NCI-H1048 (cell line): ENCODE measurements around the gene ERI3.

Experiments used
- DNase-seq: peaks from one replicate; lab custom pipeline; 2025; lab: John Stamatoyannopoulos, UW

Gene ERI3

DNA sequence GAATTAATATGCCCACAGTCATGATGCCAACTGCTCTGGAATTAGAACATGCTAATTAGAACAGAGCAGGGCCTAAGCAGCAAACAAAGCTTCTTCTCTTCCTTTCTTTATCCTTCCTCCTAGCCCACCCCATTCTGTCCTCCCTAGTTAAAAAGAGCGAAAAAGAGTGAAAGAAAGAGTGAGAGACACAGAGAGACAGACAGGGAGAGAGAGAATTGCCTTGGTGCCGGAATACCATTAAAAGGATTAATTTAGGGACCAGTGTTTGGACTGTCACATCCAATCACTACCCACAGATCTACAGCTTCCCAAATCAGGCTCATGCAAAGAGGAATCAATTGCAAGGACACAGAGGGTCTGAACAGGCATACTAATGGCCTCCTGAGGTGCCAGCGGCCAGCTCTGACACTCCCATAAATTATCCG, 7.0 kb downstream of the ERI3 start:
- DNase-seq: no peak

DNA sequence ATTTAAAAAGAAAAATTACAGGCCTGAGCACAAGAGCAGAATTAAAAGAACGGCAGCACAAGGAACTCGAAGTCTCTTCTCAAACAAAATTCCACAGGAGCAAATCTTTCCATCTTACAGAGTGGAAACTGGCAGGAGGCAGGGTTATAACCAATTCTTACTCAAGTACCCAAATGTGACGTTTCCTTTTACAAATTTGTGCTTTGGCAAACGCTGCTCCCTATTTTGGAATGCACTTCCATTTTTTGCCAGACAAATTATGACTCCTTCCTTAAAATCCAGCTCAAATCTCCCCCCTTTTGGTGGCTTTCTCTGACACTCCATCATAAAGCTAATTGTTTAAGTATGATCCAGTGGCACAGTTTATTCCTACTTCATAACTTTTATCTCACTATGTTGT, 7.8 kb downstream of the ERI3 start:
- DNase-seq: no peak

GRCh38 chr1:44346878-44347277, 8.2 kb downstream of the ERI3 start:
- DNase-seq: no peak

GRCh38 chr1:44346184-44346583, 8.9 kb downstream of the ERI3 start:
- no peak for DNase-seq

DNA sequence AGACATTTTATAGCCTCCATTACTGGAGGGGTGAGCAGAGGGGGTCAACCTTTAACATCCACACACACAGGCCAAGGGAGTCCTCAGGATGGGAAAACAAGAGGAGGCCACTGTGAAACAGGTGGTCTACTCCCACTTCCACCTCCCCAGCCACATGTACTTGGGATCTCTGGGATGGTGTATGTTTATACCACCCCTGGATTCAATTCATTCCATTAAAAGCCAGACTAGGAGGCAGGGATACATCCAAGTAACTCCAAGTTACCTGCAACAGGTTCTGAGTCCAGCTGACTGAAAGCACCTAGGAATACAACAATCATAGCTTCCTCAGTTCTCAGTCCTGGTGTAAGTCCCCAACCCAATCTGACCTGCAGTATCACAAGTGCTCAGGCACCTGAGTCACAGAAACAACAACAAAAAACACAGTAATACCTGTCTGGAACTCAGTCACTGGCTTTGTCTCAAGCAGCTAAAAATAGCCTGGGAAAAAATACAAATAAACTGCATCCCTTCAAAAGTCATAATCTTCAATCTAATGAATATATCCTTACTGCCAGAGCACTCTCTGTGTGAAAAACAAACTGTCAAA, 9.8 kb downstream of the ERI3 start:
- no peak for DNase-seq

GRCh38 chr1:44339731-44340130, 15.3 kb downstream of the ERI3 start:
- DNase-seq: no peak

DNA sequence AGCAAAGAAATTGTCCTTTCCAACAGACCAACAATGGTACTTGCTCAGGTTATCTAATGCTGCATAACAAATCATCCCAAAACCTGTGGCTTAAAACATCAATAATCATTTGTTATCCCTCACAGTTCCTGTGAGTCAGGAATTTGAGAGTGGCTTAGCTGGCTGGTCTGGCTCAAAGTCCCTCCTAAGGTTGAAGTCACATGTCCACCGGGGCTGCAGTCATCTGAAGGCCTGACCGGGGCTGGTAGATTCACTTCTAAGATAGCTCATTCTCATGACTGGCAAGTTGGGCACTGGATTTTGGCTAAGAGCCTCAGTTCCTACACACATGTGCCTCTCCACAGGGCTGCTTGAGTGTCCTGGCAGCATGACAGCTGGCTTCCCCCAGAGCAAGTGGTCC, 16.9 kb downstream of the ERI3 start:
- no peak for DNase-seq

GRCh38 chr1:44336668-44337067, 18.4 kb downstream of the ERI3 start:
- no peak for DNase-seq

GRCh38 chr1:44334968-44335367, 20.1 kb downstream of the ERI3 start:
- DNase-seq: no peak

- no peak for DNase-seq
These were observed 21.7 kb downstream of the ERI3 start for GRCh38 chr1:44333376-44333775.

DNA sequence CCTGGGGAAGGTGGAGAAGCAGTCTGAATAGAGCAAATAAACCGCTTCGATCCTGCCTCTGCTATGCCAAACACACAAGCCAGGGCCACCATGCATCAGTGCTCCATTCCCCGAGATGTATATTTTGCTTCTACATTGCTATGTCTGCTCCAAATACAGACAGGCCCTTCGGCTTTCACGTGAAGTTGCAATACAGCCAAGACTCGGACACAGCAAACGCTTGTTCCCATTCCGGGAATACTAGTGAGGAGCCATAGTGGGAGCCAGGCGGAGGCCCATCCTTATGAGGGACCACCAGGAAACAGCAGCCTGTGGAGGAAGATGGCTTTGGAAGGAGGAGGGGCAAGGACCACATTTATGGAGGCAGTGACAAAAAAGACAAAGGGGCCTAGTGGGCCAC, 22.6 kb downstream of the ERI3 start:
- DNase-seq: no peak

DNA sequence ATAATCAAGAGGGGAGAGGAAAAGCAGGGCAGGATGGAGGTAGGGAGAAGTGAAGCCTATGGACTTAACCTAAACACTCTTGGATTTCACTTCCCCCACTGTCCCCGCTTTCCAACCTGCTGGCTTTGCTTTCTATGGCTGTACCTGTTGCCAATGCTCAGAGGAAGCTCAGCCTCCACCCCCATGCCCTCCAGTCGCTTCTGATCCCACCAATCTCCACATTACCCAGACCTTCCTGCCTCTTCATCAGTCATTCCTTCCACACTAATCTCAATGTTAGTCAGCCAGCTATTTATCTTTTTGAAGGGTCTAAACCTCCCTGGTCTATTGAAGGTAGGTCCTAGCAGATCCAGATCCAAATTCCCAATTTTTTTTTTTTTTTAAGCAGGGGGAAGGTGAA, 24.1 kb downstream of the ERI3 start:
- DNase-seq: no peak

DNA sequence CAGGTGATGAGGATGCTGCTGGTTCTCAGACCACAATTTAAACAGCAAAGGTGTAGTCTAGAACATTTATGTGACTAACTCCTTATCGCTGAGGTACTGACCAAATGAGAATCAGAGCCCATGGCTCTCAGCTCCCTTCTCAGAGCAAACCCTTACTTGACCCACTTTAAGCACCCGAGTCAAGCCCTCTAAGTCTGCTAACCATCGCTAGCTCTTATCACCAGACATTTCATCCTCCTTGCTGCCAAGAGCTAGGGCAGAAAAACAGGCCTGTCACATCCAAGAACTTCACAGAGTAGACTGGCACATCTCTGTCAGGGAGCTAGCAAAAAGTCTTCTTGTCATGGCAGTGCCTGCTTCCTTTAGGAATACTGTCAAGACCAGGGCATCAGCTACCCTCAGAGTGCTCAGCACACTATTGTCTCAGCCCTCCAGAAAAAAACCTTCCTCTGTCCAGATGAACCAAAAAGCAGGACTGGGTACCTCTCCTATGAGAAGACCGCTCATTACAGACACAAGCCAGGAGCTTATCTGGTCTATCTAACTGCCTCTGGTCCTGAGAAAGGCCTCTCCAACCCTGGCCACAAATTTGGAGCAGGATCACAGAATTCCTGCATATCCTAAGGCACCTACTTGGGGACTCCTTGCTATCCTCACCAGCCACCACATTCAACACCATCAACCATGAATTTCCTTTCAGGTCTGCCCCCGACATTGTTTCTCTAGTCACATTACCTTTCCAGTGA, 26.2 kb downstream of the ERI3 start:
- DNase-seq: no peak

DNA sequence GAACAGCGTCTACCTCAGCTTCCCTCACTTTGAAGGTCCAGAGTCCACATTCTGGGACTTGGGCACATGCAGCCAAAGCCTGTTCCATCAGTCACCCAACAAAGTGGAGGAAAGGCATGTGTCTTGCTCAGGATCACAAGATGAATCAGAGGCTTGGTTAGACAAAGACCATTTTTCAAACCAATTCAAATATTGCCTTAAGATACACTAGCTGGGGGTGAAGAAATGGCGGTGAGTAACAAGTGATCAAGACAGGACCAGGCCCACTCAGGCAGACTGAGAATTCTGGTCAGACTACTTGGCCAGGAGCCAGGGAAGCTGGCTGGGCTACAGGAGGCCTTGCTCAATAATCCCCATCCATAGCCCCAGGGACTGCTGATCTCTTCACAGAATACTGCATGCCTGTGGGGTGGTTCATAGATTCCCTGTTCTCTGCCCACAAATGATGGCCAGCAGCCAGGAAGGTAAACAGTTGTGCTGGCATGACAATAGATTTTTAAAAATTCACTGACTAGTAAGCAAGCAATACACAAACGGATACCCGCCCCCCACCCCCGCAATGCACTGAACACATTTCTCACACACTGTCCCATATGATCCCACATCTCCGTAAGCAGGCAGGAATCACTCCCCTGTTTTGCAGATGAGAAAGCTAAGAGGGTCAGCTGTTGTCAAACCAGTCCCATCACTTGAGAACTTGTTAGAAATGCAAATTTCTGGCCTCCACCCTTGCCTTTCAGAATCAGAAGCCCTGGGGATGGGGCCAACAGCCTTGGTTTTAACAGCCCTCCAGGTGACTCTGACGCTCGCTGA, 27.2 kb downstream of the ERI3 start:
- peak; percentile 86 for DNase-seq

DNA sequence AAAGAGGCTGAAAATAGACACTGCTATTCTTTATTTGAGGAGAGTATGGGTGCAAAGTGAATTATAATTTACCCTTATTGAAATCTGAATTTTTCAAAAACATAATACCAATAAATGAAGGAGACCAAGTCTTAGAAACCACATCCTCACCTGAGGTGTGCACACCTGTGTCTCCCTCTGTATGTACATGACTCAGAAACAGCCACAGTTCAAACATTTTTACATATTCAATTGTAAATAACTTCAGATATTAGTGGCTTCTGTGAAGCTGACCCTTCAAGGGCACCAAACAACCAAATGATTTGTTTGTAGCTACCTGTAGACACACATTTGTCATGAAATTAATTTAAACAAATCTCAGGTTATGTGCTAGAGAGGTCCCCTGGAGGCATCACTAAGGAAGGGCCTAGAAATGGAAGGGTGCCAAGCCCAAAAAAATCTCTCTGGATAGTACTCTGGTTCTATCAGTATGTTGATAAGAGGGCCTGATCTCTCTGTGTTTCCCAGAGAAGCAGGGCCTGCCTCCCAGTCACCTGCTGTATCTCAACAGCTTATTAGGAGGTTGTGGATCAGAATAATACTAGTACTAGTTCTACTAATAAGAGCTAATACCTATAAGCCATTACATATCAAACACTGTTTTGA, 28.1 kb downstream of the ERI3 start:
- DNase-seq: no peak

DNA sequence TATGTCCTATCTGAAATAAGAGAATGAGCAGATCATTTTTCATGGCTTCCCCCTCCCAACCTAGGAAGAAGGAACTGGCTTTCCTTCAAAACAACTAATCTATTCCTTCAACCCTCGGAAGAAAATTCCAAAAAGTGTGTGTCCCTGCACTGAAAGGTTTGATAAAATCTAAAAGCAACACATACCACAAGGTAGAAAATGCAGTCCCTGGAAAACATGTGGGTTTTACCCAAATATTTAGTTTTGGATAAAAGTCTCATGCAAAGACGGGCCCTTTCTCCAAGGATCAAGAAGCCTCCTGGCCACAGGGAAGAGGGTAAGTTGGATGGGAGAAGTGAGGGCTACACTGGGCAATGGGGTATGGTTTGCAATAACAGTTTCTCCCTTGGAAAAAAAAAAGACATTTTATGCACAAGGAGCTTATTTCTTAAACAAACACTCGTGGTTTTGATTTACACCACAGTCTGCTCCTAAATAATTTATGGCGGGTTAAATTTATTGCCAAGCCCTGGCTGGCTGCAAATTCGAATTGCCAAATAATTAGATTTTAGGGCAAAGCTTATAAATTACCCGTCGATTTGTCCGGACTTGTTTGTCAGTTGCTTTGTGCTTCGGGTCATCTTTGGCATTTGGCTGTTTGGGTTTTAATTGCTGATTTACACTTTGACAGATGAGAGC, 28.9 kb downstream of the ERI3 start:
- no peak for DNase-seq

GRCh38 chr1:44323947-44324346, 31.1 kb downstream of the ERI3 start:
- no peak for DNase-seq

GRCh38 chr1:44322367-44322766, 32.7 kb downstream of the ERI3 start:
- no peak for DNase-seq

- DNase-seq: no peak
These were observed 33.6 kb downstream of the ERI3 start for GRCh38 chr1:44321466-44321865.

- DNase-seq: peak; percentile 26
These were observed 36.7 kb downstream of the ERI3 start for GRCh38 chr1:44318097-44319088.

DNA sequence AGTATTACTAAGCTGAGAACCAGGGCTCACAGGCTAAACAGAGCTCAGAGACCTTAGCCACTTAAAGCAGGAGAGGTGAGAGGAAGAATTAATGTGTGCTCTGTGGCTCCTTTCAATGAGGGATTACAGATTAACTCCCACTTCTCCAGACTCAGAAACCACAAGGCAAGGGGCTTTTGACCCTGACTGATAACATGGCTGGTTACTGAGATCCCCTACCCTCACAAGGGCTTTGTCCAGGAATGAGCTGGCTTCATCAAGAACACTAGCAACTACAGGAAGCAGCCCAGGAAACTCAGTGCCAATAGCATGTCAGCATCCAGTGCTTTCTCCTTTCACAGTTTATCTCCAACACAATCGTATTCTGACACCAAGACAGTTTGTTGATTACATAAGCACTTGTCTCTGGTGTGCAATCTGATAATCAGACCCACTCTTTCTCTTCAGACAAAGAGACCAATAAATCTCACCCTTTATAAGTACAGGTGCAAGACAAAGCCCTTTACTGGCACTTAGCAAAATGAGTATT, 38.8 kb downstream of the ERI3 start:
- no peak for DNase-seq
